ENCODE results near the gene MPST.

DNA sequence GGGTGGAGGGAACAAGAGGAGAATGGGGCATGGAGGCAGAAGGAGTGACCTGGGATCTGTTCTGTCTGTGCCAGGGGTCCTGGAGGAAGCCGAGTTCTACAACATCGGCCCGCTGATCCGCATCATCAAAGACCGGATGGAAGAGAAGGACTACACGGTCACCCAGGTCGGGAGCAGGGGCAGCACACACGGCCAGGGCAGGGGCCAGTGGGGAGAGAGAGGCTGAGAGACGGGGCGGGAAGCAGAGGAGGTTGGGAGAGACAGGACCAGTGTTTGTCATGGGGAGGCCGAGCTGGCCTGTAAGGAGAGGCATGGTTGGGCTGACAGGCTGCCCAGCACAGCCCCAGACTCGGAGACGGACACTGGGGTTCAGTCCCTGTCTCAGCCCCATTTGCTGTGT is 36.7 kb downstream of the MPST start:
- TF ChIP-seq POLR2A (IDR thresholded peaks at IDR 0.05): no peak
- TF ChIP-seq, protein P1, sequence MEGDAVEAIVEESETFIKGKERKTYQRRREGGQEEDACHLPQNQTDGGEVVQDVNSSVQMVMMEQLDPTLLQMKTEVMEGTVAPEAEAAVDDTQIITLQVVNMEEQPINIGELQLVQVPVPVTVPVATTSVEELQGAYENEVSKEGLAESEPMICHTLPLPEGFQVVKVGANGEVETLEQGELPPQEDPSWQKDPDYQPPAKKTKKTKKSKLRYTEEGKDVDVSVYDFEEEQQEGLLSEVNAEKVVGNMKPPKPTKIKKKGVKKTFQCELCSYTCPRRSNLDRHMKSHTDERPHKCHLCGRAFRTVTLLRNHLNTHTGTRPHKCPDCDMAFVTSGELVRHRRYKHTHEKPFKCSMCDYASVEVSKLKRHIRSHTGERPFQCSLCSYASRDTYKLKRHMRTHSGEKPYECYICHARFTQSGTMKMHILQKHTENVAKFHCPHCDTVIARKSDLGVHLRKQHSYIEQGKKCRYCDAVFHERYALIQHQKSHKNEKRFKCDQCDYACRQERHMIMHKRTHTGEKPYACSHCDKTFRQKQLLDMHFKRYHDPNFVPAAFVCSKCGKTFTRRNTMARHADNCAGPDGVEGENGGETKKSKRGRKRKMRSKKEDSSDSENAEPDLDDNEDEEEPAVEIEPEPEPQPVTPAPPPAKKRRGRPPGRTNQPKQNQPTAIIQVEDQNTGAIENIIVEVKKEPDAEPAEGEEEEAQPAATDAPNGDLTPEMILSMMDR (IDR thresholded peaks at IDR 0.05): no peak
- TF ChIP-seq POLR2AphosphoS5 (IDR thresholded peaks at IDR 0.05): no peak
- no peak for TF ChIP-seq EP300 (IDR thresholded peaks at IDR 0.05)
